IPS-NIHi7 (cell line): ENCODE measurements around the gene STAB2.

Experiments
- DNase-seq: peaks from one replicate; pipeline ENCODE4 v3.0.0; 2012; ENCODE audit warnings: mixed read lengths; ENCODE audit errors: extremely low spot score

The STAB2 gene

GRCh38 chr12:103743788-103744187 lies 156.7 kb downstream of the STAB2 start:
- no peak for DNase-seq

- DNase-seq, result peak; percentile 82
Measured at GRCh38 chr12:103745962-103746361, 158.9 kb downstream of the STAB2 start.

DNA sequence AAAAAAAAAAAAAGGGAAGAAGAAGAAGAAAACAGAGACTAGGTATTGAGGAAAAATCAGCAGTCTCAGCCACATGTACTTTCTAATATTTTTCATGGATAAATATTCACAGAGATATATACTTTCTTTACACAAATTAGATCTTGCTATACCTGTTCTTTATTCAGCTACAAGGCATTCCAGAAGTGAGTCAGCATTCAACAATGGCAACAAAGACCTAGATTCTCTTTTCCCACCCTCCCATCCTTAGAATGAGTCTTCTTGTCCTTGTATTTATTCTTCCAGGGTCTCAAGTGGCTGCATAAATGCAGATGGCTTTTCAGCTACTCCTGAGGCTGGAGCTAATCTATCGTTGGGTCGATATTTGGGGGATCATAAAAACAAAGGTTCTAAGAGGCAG lies 160.9 kb downstream of the STAB2 start:
- no peak for DNase-seq

- DNase-seq, result no peak
Measured at GRCh38 chr12:103748875-103749274, 161.8 kb downstream of the STAB2 start.

GRCh38 chr12:103751171-103751570 lies 164.1 kb downstream of the STAB2 start:
- peak; percentile 54 for DNase-seq

GRCh38 chr12:103751600-103751999 lies 164.5 kb downstream of the STAB2 start:
- DNase-seq, result no peak

- DNase-seq, result no peak
Measured at GRCh38 chr12:103755425-103755824, 168.4 kb downstream of the STAB2 start.

DNA sequence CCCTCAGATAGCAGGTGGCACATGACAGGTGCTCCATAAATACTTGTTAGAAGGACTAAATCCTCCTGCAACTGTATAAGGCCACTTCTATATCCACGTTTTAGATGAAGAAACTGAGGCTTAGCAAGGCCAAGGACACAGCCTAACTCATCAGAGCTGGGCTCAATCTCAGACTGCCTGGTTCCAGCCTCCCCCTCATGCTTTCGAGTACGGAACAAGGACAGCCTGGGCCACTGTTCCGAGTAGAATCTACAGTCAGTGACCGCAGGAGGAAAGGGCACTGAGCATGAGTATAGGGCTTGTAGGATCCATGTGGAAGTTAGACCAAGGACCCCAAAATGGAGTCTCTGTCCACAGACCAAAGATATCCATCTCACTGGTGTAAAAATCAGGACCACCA lies 169.4 kb downstream of the STAB2 start:
- DNase-seq, result no peak

DNA sequence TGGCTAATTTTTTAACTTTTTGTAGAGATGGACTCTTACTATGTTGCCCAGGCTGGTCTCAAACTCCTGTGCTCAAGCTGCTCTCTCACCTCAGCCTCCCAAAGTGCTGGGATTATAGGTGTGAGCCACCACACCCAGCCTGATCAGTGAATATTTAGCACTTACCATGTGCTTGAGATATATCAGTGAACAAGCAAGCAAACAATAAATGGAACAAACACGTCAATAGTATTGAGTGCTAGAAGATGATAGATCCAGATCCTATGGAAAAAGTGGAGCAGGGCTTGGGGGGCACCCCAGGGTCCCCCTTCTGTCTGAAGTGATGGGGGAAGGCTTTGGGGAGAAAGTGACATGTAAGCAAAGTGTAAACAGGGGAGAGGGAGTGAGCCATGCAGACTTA lies 170.2 kb downstream of the STAB2 start:
- DNase-seq, result no peak

DNA sequence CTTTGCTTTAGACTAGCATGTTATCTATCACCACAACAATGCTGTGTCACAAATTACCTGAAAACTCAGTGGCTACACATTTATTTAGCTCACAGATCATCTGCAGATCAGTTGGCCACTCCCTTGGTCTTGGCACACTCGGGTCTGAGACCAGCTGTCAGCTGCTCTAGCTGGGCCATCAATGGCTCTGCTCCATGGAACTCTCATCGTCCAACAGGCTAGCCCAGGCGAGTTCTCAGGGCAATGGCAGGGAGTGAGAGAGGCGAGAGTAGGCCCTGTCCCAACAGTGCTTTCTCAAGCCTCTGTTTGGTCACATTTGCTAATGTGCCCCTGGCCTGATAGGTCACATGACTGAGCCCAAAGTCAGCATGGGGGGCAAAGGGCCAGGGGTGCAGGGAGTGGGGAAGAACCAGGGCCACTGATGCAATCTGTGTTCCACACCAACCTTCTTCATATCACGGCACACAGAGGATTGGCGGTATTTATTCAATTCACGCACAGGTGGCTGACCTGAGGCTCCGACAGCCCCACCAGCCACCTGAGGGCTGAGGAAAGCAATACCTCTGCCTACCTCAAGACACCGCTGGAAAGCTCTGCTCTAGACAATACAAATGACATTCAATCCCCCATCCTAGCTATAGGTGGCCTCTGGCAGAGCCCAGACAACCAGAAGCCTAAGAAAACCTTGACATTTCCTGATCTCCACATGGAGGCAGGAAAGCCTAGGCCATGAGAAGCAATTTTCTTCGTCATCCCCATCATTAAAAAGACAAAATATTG lies 171.4 kb downstream of the STAB2 start:
- peak; percentile 36 for DNase-seq

GRCh38 chr12:103762473-103762872 lies 175.4 kb downstream of the STAB2 start:
- no peak for DNase-seq

- DNase-seq, result no peak
Measured at GRCh38 chr12:103765322-103765721, 178.2 kb downstream of the STAB2 start.

GRCh38 chr12:103766028-103766427 lies 179.0 kb downstream of the STAB2 start:
- DNase-seq, result no peak

- DNase-seq, result no peak
Measured at GRCh38 chr12:103768467-103769123, 181.5 kb downstream of the STAB2 start.

DNA sequence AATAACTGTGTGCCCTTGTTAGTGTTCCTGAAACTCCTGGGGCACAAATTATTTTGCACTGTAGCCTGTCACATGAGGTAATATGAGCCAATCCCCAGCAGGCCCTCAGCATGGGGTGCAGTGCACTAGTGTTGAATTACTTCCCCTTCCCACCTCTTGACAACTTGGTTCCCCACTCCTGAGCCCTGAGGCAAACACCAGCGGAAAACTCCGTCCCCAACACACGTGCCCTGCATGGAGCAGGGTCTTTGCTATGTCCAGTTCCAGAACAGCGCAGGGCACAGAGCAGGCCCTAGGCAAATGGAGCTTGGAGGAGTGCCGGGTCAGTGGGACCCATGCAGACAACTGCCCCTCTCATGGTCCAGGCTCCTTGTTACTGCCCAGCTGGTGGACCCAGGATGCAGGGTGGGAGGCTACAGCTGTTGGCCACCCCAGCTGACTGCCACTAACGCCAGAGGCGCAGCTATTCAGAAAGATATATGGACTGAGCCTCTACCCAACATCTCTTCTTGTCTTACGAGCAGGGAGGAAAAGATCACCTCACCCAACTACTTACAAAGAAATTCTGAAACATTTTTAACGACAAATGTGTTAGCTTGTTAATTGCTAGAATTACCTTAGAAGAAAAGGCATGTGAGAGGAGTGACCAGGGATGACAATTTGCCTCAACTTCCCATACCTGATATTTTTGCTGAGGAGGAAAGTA lies 182.3 kb downstream of the STAB2 start:
- no peak for DNase-seq

- DNase-seq, result peak; percentile 78
Measured at GRCh38 chr12:103771466-103771865, 184.4 kb downstream of the STAB2 start.

- DNase-seq, result no peak
Measured at GRCh38 chr12:103772367-103773108, 185.5 kb downstream of the STAB2 start.

DNA sequence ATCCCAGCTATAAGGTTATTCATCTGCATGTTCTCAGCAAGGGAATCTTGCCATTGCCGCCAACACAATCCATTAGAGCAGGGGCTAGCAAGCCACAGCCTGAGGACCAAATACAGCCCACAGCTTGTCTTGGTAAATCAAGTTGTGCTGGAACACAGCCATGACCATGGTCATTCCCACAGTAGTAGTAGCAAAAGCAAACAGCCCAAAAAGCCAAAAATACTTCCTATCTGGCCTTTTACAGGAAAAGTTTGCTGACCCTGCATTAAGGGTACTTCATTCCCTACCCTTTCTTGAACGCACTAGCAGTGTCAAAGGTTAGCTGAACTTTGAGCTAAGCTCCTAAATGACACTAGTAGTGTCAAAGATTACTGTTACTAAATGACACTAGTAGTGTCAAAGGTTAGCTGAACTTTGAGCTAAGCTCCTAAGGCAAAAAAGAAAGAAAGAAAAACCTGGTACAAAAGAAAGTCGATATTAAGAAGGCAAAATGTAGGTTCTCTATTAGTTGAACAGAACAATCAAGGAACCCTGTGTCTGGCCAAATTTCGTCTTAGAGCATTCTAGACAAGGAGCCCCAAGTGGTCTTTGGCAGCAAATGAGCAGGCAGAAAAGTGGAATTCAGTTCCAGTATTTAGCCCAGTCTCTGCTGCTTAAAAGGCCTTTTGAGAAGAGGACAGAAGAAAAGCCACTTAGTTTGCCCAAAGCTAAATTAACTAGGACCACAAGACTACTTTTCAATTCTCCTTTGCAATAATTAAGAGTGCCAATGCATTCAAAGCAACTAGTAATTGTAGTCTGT lies 186.2 kb downstream of the STAB2 start:
- DNase-seq, result no peak

- no peak for DNase-seq
Measured at GRCh38 chr12:103774977-103775560, 188.0 kb downstream of the STAB2 start.

DNA sequence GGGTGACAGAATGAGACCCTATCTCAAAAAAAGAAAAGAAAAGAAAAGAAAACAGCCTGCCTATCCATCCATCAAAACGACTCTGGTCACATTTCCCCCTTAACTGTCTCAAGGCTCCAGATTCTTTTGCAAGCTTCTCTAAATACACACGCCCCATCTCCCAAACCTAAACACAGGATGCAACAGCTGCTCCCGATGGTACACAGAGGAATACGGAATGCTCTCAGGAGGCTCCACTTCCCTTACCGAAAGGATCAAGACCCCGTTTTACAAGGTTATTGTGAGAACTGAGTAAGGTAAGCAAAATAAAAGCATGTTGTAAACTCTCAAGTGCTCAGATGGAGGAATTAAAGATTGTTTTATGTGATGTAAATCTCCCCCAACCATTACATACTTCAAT lies 191.7 kb downstream of the STAB2 start:
- DNase-seq, result no peak
